KOPT-K1 (cell line): ENCODE data around the gene PYCR2.

ENCODE experiments used
- H3K27ac ChIP-seq: fragments of 200-600 bp; sonication (generic); 2 replicates; pipeline ENCODE4 v1.5.1; 2016; ENCODE audit warnings: antibody characterized with exemption, mild to moderate bottlenecking, low read depth, low read length; ENCODE audit not compliant: poor library complexity, severe bottlenecking
- H3K36me3 ChIP-seq: fragments of 200-600 bp; sonication (generic); 2 replicates; pipeline ENCODE4 v1.5.1; 2017; ENCODE audit warnings: antibody characterized with exemption, mild to moderate bottlenecking, low read length, moderate library complexity; ENCODE audit not compliant: insufficient read depth
- H3K9me3 ChIP-seq: fragments of 200-600 bp; sonication (generic); 2 replicates; pipeline ENCODE4 v1.5.1; 2017; ENCODE audit warnings: antibody characterized with exemption, low read length, mild to moderate bottlenecking; ENCODE audit not compliant: insufficient read depth, poor library complexity, severe bottlenecking

The PYCR2 gene

DNA sequence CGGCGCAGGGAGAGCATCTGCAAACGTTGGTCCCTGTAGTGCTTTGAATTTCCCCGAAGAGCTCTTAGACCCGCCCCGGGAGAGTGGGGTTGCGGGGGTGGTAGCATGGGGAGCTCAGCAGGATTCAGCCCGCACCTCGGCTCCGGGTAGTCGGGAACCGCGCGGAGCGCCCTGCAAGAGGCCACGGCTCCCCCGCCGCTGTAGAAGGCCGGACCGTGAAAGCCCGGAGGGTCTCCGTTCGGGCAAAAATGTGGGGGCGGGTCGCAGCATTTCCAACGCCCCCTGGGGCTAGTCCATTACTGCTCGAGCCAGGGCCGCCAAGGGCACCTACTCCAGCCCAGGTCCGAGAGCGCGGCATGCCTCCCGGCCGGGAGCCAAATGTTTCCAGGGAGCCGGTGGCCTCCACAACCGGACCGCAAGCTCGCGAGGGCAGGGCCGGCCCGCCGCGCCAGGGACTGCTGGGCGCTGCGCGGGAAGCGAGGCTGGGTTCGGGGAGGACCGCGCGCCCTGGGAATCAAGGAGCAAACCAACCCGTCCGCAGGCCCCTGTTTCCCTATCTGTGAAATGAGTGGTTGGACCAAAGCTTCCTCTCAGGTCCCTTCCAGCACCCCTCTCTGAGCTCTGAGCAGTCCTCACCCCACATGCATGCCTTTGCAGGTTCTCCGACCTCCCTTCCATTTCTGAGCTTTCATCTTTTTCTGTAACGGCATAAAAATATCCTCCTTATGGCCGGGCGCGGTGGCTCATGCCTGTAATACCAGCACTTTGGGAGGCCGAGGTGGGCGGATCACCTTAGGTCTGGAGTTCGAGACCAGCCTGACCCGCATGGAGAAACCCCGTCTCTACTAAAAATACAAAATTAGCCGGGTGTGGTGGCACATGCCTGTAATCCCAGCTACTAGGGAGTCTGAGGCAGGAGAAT, 41.1 kb downstream of the PYCR2 start:
- no peaks in the 10 kb centered on the region for H3K9me3 ChIP-seq
- 0 out of 2 replicates have a peak, but pooled peaks cover 4% of the 10 kb centered on the region for H3K36me3 ChIP-seq
- peak overlapping the region; percentile 85 for H3K27ac ChIP-seq

- Histone ChIP-seq H3K27ac (peak within 1 kb of the TSS; percentile 85), H3K9me3 (no peaks in the 10 kb centered on the region), H3K36me3 (peaks cover 9% of the 10 kb centered on the region; the same call in 1 of the 2 replicates)
Observed at GRCh38 chr1:225881959-225882693, 41.9 kb downstream of the PYCR2 start, which contains the start of gene TMEM63A. TSS of gene TMEM63A (minus strand) at chr1:225882380. CDS start at chr1:225877580, 4,800 bp downstream.

GRCh38 chr1:225881081-225881958, 42.7 kb downstream of the PYCR2 start:
- H3K36me3 ChIP-seq: peaks cover 17% of the 10 kb centered on the region
- H3K9me3 ChIP-seq: no peaks in the 10 kb centered on the region
- H3K27ac ChIP-seq: peak overlapping the region; percentile 85

DNA sequence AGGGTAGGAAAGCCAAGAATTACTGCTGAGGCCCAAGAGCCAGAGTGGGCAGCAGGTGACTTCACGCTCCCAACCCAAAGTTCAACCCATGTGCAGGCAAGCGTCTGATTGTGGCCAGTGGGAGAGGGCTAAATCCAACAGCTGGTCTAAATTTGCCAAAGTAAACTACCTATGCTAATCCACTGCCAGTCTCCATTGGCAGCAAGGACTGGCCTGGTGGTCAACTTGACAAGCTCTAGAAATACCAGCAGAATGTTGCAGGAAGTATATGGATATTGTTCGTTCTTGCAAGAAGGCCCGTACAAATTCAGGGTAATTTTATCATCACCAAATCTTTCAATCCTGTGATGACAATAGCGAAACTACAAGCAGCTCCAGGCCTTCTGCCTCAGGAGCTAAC, 43.4 kb downstream of the PYCR2 start:
- H3K27ac ChIP-seq: peak overlapping the region; percentile 85
- H3K9me3 ChIP-seq: no peaks in the 10 kb centered on the region
- peaks cover 21% of the 10 kb centered on the region for H3K36me3 ChIP-seq

- Histone ChIP-seq H3K27ac (peak overlapping the region; percentile 85), H3K9me3 (no peaks in the 10 kb centered on the region), H3K36me3 (peaks cover 21% of the 10 kb centered on the region)
Observed at GRCh38 chr1:225880222-225880588, 43.8 kb downstream of the PYCR2 start.

DNA sequence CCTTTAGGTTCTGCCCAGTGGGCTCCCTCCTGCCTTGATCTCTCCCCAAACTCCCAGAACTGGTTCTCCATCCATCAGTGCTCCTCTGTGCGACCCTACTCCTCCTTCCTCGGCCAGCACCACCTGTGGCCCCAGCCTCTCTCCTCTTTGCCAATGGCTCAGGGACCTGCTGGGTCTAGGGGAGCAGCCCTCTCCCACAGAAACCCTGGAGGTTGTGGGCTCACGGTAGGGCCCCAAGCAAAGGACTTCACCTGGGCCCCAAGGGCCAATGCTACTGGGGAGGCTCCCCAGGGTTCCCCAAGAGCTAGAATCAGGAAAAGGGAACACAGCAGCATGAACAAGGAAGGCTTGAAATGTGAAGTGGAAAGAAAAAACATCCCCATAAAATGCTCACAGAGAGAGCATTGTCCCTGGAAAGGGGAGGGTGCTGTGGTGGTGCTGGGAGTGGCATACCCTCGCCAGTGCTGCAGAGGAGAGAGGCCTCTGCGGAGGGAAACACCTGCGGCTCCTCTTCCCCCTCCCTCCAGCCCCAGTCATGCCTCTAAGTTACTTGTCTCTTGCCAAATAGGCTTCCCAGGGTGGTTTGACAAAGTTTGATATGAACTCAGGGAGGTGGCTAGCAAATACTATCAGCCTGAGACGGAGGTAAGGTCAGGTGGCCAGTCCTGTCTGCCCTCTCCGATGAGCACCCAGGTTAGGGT, 44.4 kb downstream of the PYCR2 start:
- H3K27ac ChIP-seq: peak overlapping the region; percentile 85
- H3K36me3 ChIP-seq: peaks cover 21% of the 10 kb centered on the region
- H3K9me3 ChIP-seq: no peaks in the 10 kb centered on the region

- H3K9me3 ChIP-seq: no peaks in the 10 kb centered on the region
- H3K36me3 ChIP-seq: peaks cover 31% of the 10 kb centered on the region
- no peak overlapping the region for H3K27ac ChIP-seq
Observed at GRCh38 chr1:225878282-225878681, 45.8 kb downstream of the PYCR2 start.

DNA sequence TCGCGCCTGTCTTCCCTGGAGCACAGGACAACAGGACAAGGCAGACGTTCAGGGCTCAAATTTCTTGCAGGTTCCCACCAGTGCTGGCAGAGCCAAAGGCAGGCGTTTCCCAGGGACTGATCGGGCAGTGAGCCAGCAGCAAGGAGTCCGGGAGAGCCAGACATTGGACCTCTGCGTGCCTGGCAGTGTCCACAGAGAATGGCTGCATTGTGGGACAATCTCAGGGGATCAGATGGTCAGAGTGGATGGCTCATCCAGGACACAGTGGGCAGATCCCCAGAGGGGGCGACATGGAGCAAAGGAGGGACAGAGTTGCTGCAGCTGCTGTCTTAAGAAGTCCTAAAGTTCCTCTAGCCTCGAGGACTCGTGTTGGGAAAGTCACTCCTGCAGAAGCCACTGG, 46.5 kb downstream of the PYCR2 start:
- peaks cover 37% of the 10 kb centered on the region for H3K36me3 ChIP-seq
- no peak overlapping the region for H3K27ac ChIP-seq
- H3K9me3 ChIP-seq: no peaks in the 10 kb centered on the region

DNA sequence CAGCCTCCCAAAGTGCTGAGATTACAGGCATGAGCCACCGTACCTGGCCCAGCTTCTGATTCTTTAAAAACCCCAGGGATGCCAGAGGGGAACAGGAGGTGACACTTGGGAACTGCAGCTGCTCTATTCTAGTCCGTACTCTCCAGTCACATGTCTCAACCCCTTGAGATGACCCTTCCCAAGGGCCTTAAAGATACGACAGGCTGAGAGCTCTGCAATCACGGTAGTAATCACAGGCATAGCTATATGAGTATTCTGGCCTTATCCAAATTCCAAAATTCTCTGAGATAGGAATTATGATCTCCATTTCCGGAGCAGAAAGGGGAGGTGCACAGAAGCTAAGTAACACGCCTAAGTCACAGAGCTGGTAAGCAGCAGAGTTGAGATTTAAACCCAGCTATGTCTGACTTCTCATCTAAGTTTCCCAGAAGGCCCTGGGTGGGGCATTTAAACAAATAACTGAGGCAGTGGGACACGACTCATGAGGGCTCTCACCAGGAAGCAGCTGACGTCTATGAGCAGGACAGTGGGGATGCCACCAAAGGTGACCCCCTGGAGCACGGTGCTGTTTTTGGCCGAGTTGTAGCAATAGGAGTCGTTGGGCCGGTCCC, 47.0 kb downstream of the PYCR2 start:
- peaks cover 38% of the 10 kb centered on the region for H3K36me3 ChIP-seq
- no peaks in the 10 kb centered on the region for H3K9me3 ChIP-seq
- H3K27ac ChIP-seq: no peak overlapping the region

DNA sequence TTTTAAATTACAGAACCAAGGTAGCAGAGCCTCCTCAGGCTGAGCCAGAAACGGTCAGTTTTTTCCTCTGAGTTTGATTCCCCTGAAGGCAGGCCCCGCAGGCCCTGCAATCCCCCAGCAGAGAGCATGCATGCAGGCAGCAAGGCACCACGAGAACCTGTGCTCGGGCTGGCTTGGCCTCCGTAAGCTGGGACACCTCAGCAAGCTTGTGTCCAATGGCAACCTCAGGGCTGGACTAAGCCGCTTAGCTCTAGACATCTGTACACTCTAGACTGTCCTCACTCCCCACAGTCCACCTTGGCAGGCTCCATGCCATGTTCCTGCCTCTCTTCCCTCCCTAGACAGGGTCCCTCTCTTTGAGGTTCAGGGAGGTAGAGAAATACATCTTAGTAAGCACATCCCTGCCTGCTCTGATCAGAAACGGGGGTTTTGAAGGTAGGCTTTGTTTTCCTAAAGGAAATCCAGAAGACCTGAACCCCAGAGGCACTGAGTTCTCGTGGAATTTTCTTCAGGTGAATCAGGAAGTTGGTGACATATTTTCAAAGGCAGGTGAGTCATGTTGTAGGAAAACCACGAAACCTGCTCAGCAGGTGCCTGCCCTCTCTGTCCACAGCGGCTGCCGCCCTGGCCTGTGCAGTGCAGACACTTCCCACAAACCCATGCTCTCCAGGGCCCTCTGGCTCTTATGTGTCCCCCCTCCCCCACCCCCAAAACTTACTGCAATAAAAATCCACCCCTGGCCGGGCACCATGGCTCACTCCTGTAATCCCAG, 48.8 kb downstream of the PYCR2 start:
- Histone ChIP-seq H3K9me3 (no peaks in the 10 kb centered on the region), H3K27ac (peak overlapping the region; percentile 25), H3K36me3 (peaks cover 56% of the 10 kb centered on the region)

DNA sequence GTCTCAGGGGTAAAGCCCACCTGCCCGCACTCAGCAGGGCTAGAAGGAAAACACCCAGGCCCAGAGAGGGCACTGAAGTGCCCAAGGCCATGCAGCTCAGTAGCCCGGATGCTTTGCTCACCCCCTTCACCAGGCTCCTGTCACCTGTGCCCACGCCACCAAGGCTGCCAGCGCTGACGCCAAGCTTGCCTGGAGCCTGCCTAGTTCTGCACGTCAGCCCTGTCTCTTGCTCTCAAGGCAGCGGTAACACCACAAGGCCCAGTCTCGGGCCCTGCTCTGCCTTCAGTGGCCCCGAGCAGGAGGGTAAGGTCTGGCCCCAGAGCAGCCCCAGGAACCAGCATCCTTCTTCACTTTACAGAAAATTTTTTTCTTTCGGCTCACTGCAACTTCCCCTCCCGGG, 49.6 kb downstream of the PYCR2 start:
- Histone ChIP-seq H3K27ac (no peak overlapping the region), H3K9me3 (no peaks in the 10 kb centered on the region), H3K36me3 (peaks cover 57% of the 10 kb centered on the region)

- H3K9me3 ChIP-seq: no peaks in the 10 kb centered on the region
- H3K27ac ChIP-seq: no peak overlapping the region
- H3K36me3 ChIP-seq: peaks cover 63% of the 10 kb centered on the region
Observed at GRCh38 chr1:225873281-225873850, 50.7 kb downstream of the PYCR2 start.

- Histone ChIP-seq H3K27ac (no peak overlapping the region), H3K36me3 (peaks cover 66% of the 10 kb centered on the region)
Observed at GRCh38 chr1:225872075-225872430, 52.0 kb downstream of the PYCR2 start.

More at GRCh38 chr1:225872075-225872430, 52.0 kb downstream of the PYCR2 start:
- H3K9me3 ChIP-seq: no peaks in the 10 kb centered on the region
